ENCODE results near the gene SPATA3.

SPATA3 gene

DNA sequence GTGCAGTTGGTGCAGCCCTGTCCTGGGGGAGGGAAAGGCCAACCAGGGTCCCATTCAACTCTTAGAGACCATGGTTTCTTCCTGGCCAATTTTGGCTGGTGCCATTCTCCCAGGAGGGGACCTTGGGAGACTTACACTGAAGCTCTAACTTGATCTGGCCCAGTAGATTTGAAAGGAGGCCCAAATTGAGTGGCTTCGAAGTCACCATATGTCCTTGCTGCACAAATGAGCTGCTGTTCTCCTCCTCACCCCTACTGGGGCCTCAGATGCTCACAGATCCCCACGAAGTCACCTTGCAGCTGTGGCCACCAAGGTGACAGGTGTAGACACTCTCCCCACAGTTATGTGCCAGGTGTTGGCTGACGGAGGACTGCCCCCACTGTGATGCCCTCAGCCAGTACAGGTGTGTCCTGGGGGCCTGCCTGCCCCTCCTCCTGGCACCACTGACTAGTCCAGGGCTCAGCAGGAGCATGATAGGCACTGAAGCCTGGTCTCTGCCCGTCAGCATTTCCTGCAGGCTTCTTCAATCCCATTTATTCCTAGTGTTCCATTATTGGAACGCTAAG, 36.7 kb downstream of the SPATA3 start:
- DNase-seq: no peak

DNA sequence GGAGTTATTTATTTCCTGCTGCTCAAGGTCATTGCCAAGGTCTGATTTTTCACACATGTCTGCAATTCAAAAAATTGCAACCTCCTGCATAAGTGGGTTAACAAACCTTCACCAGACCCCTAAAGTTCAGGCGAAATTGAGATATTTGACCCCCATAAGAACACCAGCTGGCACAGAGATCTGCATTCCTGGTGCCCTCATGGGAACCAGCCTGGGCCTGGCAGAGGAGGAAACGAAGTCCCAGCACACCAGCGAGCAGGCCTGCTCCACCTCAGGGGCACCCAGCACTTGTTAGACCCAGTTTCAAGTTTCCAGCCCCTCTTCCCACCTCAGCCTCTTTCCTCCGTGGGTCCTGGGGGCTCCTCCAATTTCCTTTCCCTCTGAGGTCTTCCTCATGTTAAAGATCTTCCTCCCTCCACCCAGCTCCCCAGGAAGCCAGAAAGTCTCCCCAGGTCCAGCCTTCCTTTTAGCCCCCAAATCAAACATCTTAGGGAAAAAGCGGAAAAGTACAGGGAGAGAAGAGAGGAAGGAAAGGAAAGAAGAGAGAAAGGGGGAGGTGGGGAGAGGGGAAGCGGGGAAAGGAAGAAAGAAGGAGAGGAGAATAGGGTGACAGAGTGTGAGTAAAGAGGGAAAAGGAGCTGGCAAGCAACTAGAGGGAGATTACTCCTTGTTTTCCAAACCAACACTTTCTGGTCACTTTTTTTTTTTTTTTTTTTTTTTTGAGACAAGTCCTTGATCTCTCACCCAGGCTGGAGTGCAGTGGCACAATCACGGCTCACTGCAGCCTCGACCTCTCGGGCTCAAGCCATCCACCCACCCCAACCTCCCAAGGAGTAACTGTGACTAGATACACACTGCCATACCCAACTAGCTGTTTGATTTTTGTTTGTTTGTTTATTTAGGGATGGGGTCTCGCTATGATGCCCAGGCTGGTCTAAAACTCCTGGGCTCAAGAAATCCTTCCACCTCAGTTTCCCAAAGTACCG, 37.5 kb downstream of the SPATA3 start:
- no peak for DNase-seq

DNA sequence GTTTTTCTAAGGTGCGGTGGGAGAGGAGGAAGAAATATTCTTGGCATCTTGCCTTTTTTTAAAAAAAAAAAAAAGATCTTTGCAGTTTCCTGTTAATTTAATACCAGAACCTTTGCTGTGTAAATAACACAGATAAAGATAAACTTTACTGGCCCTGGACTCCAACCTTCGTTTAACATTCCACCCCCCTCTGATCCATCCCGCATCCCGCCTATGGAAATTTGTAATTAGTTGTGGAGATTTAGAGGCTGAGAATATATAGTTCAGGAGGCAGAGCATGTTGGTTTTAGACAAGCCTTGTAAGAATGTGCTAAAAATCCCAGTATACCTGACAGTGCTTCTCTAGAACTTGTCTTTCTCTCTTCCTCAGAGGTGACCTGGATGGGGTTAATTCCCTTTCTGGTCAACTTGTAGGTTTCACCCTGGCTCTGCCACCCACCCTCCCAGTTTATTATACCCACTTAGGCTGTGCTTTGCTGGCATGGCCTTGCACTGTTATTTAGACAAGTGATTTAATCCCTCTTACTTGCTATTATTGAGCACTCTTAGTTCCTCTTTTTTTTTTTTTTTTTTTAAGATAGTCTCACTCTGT, 38.5 kb downstream of the SPATA3 start:
- DNase-seq: no peak

DNA sequence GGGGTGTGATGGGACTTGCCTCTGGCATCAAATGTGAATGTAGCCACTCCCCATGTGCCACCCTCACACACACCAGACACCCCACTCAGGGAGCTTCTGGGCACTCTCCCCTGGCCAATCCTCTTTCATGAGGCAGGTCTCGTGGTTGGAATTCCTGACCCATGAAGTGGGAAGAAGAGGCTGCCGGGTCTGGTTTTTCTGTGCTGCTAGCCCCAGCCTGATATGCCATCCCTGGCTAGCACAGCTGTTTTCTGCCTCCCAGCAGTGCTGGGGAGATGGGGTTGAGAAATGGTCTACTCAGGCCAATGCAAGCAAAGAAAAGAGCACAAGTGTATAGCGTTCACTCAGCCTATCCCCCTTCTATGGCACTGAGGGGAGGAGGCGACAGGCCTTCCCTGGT, 40.2 kb downstream of the SPATA3 start:
- no peak for DNase-seq

DNA sequence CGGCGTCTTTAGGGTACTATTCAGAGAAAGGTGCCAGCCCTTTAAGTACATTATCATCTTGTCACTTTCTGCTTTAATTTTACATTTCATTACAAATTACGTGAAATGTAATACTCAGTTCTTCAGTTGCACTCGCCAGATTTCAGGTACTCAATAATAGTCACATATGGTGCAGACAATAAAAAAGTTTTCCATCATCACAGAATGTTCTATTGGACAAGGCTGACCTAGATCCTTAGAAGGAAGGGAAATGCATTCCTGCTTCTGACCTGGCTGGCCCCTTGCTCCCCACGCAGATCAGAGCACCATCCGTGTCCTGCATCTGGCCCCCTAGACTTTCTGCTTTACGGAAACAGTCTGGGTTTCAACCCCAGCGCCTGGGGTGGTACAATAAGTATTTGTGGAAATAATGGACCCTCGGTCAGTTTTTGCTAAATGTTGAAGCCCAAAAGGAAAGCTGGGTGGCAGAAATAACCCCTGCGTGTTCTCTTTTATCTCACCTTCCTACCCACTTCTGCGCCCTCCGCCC, 40.7 kb downstream of the SPATA3 start:
- no peak for DNase-seq

DNA sequence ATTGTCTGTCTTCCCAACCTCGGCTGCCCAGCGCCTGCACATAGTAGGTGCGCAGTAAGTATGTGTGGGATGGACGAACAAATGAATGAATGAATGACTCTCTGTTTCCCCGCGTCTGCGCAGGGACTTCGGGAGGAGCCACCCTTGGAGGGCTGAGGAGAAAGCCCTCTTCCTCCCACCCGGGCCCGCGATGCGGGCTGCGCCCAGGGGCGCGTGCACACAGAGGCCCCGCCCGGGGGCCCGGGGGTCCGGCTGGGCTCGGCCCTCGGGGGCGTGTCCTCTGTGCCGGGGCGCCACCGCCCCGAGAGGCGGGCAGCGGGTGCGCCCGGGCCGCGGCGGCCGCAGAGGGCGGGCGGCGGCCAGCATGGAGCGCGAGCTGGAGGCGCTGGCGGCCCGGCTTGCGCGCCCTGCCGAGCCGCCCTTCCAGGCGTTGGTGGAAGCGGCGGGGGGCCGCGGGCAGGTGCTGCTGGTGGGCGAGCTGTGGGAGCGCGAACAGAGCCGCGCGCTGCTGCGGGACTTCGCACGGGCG, 41.3 kb downstream of the SPATA3 start, which contains the start of gene C2orf72:
Gene C2orf72, plus strand, starts transcription at position 322 of the 529 bp plus-strand sequence. Its CDS starts 43 bp downstream, at position 365.
- DNase-seq: no peak

DNA sequence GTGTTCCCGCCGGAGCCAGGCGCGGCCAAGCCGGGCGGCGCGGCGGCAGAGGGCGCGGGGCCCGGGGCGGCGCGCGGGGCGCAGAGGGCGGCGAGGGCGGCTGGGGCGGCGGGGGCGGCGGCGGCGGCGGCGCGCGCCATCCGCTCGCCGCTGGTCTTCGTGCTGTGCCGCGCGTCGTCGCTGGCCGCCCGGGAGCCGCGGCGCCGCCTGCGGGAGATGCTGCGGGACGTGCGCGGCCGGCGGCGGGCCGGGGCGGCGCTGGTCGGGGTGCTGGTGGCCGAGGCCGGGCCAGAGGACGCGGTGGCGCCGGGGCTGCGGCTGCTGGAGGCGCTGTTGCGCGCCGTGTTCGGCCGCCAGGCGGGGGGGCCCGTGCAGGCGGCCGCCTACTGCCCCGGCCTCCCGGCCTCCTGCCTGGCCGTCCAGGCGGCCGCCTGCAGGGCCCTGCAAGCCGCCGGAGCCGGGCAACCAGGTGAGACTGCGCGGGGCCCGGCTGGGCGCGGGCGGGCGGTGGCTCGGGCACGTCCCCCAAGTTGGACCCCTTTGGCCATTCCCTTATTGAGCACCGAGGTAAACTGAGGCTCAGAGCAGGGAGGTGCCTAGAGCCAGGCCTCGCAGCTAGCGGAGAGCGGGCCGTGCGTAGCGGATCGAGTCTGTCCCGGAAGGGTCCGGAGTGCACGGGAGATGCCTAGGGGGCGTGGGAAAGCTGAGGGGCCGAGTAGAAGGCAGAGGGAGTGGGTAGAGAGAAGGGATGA, 42.0 kb downstream of the SPATA3 start:
- DNase-seq: no peak

DNA sequence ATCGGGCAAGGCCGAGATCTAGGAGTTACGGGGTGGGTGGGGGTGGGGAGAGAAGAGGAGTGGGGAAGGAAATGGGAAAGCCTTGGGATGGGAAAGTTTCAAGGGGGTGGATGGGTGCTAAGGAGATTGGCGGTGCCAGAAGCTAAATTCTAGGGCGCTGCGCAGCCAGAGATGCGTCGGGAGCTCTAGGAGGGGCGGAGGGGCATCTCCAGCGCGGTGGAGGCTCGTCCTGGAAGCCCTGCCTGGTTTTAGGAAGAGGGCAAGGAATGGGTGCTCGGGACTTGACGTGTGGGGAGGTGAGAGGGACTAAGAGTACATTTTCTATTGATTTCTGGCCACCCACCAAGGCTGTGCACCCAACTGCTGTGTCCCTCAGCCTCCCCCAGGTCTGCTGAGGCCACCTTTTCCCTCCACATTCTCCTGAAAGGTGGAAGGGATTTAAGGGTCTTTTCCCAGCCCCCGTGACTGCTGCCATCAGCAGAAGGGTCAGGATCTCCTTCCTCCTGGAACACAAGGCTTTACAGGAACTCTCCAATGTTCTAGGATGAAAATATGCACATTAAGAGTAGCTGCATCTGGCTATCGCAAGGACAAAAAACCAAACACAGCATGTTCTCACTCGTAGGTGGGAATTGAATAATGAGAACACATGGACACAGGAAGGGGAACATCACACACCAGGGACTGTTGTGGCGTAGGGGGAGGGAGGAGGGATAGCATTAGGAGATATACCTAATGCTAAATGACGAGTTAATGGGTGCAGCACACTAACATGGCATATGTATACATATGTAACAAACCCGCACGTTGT, 42.8 kb downstream of the SPATA3 start:
- no peak for DNase-seq

DNA sequence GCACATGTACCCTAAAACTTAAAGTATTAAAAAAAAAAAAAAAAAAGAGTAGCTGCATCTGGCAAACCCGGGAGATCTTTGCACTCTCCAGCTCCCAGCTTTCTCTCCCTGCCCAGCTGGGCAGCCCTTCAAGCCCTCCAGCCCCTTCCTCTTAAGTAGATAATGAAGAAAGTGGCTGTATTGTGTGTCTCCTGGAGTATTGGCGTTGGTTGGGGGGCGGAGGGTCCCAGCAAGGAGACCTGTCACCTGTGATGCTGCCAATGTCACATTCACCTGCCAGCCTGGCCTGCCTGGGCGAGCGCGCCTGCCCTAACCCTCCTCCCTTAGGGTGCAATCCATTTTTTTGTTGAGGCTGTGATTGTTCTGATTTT, 43.4 kb downstream of the SPATA3 start:
- no peak for DNase-seq

DNA sequence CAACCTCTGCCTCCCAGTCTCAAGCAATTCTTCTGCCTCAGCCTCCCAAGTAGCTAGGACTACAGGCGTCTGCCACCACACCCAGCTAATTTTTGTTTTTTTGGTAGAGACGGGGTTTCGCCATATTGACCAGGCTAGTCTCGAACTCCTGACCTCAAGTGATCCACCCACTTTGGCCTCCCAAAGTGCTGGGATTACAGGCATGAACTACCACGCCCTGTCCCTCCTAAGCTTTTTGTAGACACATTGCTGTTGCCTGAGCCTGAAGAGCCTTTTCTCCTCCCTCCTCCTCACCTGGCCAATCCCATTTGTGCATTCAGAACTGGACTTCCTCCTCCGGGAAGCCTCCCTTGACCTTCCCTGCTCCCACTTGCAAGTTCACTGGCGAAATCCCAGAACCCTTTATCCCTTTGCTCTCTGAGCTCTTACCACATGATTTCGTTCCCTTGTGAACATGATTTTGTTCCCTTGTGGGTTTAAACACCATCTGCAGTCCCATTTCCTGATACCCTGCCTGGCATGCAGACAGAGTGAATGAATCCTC, 44.0 kb downstream of the SPATA3 start:
- DNase-seq: no peak

DNA sequence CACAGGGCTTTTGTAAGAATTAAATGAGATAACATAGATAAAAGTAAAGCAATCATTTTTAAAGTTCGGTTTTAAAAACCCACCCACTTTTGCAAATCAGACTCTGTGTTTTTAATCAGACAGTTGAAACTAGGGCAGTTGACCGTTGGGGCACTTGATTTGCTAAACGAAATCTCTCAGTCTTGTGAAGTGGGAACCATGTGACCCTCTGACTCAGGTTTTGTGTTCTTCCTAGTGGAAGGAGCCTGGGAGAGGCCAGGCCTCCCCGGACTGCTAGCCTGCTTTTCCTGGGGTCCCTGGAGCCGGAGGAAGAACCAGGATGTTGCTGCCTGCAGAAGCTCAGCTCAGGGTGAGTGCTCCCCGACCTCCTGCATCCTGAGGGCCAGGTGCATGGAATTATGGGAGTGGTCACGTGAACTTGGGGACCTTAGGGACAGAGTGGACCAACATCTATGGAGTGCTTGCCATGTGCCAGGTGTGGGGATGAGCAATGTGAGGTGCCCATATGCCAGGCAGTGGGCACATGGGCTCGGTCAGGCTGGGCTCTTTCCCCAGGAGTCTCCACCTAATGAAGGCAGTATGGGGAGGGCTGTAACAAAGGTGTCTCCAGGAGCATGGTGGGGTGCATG, 45.3 kb downstream of the SPATA3 start:
- no peak for DNase-seq

DNA sequence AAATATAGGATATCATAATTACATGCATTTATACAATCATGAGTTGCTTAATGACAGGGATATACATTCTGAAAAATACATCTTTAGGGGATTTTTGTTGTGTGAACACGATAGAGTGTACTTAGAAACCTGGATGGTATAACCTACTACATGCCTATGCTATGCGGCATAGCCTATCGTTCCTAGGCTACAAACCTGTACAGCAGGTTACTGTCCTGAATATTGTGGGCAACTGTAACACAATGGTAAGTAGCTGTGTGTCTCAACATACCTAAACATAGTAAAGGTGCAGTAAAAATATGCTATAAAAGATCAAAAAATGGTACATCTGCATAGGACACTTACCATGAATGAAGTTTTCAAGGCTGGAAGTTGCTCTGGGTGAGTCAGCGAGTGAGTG, 47.9 kb downstream of the SPATA3 start:
- DNase-seq: no peak

DNA sequence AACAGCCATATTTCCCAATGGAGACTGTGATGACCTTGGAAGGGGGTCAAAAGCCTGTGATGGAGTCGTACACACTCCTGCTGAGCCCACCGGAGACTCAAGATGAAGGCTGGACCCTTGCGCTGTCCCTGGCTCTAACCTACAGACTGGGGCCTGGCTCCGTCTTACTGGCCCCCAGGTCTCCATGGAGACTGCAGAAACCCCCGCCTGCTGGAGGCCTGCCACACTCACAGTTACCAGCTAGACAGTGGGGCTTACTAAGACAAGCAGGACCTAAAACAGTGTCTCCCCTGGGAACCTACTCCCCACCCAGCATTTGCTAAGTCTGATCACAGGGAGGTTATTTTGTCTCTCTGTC, 51.0 kb downstream of the SPATA3 start:
- no peak for DNase-seq

DNA sequence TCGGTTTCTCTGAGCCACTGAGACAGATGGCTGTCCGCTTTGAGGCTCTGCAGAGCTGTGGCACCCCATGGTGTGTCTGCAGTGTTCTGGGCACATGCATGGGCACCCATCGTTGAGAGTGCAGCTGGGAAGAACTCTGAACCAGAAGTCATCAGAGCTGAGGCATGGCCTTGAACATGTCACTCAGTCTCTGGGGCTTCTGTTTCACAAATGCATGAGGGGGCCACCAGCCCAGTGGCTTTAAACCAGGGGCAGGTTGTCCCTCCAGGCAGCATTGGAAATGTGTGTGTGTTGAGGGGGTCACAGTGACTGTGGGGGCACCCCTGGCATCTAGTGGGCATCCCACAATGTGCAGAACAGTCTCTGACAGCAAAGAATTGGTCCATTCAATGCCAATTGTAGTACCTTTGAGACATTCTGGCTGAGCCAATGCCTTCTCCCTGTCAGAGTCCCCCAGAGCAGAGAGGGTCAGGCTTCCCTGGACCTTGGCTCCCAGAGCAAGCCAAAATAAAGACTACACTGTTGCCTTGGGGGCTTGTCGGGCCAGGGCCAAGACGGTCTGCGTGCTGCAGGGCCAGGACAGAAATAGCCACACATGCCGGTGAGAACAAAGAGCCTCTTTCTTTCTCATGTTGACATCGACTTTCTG, 51.5 kb downstream of the SPATA3 start:
- DNase-seq: no peak

DNA sequence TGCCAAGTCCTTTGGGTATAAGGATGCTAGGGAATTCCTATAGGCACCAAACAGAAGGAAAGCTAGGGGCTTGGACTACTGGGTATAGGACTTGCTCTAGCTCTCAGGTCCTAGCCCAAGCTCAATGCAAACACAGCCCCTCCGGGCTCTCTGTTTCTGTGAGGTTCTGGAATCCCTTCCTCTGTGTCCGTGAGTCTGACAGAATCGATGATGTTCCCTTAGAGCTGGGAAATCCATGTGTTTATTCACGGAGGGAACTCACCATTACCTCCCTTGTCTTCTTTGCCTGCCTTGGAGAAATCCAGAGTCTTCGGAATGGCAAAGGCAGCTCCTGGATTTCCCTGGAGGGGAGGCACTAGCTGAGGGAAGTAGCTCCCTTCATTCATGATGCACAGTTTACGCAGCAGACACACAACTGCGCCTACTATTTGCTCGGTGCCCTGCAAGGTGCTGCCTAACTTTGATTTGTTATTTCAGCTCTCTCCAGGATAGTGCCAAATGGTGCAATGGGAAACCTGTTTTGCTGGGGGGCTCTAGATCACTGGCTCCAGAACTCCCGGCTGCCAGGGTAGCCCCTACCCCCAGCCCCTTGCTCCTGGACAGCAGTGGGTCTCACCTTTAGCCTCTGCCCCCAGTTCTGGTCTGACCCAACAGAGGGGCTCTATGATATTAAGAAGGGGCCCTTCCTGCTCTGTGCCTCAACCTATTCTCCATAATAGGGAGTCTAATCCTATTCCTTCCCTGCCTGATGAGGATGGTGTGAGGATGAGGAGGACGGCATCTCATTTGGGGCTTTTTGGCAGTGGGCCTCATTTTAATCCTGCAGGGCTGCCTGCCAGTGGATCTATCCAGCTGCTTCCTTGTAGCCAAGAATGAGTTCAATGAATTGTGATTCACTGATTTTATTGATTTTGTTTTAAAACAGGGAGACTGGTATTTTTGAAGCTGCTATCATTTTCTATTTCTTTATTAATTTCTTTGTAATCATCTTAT, 52.3 kb downstream of the SPATA3 start:
- DNase-seq: no peak

DNA sequence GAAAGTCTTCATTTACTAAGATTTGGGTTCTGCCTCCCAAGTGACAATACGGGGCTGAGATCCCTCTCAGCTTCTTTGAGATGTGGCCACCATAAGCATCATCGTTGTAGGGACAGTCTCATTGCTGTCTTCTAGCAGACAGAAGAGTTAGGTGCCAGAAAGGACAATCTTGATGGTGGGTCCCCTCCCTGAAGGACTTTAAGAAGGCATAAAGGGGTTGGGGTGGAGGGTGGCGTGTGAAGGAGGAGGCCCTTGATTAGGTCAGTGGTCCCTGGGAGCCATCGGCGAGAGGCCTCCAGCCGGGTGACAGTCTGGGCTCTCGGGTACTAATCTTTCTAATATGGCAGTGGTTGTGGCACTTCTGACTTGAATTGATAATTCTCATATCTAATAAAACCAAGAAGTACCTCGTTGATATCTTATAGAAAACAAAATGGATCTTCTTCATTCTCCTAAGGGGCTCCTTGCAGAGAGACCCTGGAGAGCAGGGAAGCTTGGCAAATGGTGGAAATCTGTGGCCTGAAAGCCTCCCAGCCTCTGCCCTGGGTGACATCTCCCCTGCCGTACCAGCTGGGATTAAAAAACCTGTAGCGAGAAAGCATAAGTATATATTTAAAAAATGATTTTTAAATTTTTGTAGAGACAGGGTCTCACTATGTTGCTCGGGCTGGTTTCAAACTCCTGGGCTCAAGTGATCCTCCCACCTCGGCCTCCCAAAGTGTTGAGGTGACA, 53.5 kb downstream of the SPATA3 start:
- DNase-seq: no peak

DNA sequence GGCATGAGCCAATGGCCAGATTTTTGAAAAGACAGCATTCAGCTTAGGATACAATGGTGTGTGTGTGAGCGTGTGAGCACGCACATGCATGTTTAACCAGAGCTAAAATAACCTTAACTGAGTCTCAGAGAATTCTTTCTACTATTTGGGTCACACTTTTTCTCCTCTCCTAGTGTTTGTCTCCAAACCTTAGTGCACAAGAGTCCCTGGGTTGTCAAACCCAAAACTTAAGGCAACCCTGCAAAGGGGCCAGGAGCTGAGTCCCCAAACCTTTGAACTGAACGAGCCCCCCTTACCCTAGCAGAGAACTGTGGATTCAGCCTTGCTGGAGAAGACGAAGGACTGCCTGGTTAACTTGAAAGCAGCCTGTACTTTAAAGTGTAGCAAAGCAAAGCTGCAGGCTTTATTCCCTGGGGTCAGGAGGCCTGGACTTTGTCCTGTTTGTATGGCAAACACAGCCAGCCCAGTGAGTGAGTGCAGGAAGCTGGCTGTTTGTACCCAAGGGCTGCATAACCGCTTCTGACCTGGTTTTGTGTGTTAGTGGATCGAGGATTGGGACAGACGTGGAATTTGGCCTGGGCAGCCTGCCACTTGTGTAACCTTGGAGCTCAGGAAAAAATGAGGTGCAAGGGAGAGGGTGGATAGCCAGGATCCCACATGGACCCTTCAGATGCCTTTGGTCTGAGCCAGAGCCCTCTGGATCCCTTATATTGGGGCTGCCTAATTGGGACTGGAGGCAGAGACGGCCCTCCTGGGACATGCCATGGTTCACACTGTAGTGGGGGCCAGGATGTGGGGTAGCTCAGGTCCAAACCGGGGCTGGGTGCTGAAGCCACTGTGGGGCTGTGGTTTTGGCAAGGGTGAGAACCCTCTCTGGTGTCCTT, 54.3 kb downstream of the SPATA3 start:
- no peak for DNase-seq
